Measurements from ENCODE around the gene DLG2. TPM values are rescaled to one million over a fixed set of nuclear protein-coding genes. Genes with fewer than 3 reads are reported as not detected.
"Not testable (repeated sequence)": the region's sequence is repeated elsewhere in the genome, so short reads cannot be mapped to it uniquely, and the experiment has no call there.

The DLG2 gene
- polyA plus RNA-seq (2014; cell fraction: cytosol; rRNA removed): 0.59 and 1.3 TPM in 2 replicates
- 1.3 and 6.0 TPM in 2 replicates for polyA plus RNA-seq (2014; cell fraction: nucleus; rRNA removed)

DNA sequence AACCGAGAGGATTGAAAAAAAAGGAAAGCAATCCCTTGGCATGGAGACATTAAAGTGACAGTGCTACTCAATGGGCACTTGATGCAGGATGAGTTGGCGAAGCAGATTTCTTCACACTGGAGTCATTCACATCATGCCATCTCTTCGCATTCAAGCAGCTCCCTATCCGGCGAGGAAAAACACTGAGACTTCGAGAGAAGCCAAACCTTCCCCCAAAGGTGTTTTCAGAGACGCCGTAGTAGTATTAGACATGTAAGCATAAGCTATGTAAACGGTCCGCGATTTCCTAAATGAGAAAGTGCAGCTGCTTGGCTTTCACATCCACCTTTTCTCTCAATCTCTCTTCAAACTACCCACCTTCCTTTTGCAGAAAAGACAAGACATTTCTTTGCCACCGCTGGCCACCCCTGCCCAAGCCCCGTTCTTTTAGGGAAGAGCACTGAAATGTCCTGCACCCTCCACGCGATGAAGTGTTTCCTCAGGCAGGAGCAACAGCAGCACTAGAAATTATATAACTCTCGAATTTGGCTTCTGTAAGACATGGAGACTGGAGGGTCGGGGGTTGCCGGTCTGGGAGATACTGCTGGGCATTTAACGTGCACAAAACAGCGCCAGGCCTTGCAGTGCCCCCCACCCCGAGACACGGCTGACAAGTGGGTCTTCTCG, at the start of gene DLG2:
DLG2 (minus strand) TSS at position 13 of the 666 bp plus-strand sequence.
- peak; percentile 32 for DNase-seq (ENCODE audit: low spot score)

DNA sequence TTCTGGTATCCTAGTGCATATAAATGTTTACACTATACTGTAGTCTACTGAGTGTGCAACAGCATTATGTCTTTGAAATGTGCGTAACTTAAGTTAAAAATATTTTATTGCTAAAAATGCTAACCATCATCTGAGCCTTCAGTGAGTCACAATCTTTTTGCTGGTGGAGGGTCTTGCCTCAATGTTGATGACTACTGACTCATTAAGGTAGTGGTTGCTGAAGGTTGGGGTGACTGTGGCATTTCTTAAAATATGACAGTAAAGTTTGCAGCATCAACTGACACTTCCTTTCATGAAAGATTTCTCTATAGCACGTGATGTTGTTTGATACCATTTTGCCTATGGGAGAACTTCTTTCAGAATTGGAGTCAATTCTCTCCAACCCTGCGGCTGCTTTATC, 46.2 kb upstream of the DLG2 start:
- DNase-seq (ENCODE audit: low spot score): no peak

DNA sequence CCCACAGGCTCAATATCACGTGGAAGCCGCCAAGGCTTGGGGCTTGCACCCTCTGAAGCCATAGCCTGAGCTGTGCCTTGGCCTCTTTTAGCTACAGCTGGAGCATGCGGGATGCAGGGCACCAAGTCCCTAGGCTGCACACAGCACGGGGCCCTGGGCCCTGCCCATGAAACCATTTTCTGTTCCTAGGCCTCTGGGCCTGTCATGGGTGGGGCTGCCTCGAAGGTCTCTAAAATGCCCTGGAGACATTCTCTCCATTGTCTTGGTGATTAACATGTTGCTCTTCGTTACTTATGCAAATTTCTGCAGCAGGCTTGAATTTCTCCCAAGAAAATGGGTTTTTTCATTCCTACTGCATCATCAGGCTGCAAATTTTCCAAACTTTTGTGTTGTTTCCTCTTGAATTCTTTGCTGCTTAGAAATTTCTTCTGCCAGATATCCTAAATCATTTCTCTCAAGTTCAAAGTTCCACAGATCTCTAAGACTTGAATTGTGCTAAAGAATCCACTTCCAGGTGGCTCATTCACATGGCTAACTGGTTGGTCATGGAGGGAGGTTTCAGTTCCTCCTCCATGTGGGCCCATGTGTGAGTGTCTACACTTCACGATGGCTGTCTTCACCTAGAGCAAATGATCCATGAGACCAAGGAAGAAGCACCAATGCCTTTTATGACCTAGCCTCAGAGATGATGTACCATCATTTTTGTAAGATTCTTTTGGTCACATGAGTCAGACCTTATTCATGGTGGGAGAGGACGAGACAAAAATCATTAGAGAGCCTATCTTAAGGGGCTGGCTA, 45.2 kb upstream of the DLG2 start:
- DNase-seq (ENCODE audit: low spot score): no peak

DNA sequence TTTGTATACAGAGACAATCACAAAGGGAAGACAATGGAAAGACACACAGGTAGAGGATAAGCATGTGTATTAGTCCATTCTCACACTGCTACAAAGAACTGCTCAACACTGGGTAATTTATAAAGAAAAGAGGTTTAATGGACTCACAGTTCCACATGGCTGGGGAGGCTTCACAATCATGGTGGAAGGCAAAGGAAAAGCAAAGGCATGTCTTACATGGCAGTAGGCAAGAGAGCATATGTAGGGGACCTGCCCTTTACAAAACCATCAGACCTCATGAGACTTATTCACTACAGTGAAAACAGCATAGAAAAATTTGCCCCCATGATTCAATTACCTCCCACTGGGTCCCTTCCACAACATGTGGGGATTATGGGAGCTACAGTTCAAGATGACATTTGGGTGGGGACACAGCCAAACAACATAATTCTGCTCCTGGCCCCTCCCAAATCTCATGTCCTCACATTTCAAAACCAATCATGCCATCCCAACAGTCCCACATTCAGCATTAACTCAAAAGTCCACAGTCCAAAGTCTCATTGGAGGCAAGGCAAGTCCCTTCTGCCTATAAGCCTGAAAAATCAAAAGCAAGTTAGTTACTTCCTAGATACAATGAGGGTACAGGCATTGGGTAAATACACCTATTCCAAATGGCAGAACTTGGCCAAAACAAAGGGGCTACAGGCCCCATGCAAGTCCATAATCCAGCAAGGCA, 44.0 kb upstream of the DLG2 start:
- not testable (repeated sequence) for DNase-seq (ENCODE audit: low spot score)

DNA sequence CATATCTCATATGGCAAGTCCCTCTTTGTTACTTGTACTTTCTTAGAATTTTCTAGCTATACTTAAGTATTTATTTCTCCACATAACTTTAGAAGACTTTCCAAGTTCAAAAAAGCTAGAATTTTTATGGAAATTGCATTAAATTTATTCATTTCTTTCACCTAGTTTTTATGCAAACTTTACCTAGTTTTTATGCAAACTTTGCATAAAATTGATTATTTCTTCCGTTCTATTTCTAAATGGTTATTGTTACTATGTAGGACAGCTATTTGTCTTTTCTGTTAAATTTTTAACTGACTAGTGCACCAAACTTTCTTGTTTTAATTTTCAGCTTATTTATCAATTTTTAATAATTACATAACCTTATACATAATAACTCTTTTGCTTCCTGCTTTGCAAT, 41.0 kb upstream of the DLG2 start:
- DNase-seq (ENCODE audit: low spot score): no peak

DNA sequence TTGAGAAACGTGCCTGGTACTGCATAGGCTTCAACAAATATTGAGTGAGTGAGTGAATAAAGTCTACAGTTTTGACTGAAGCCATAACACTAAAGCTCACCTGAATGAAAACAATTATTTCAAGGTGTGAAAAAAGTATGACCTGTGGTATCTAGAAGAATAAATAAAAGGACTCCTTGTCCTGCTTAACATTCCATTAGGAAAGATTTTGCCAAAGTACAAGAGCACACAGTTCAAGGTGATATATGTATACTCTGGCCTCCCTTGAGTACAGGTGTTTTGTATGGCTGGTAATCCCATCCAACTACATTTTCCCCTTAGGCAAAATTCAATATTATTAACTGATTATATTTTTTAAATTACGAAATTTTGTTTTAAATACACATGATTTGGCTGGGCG, 39.5 kb upstream of the DLG2 start:
- no peak for DNase-seq (ENCODE audit: low spot score)

DNA sequence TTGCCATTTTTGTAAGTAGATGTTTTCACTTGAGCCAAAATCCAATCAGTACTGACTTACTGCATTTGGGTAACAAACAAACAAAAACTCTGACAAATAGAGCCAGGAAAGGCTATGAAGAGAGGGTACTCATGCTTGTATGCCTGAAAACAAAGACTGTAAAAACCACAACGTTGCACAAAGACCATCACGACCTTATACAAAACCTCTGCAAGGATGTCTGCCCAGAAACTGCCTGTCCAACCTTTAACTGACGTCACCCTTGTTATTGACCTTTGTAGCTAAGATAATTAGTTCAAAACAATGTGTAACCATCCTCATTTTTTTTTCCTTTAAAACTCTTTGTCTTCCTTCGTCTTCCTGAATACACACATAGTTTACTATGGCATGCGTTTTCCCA, 38.6 kb upstream of the DLG2 start:
- DNase-seq (ENCODE audit: low spot score): no peak

DNA sequence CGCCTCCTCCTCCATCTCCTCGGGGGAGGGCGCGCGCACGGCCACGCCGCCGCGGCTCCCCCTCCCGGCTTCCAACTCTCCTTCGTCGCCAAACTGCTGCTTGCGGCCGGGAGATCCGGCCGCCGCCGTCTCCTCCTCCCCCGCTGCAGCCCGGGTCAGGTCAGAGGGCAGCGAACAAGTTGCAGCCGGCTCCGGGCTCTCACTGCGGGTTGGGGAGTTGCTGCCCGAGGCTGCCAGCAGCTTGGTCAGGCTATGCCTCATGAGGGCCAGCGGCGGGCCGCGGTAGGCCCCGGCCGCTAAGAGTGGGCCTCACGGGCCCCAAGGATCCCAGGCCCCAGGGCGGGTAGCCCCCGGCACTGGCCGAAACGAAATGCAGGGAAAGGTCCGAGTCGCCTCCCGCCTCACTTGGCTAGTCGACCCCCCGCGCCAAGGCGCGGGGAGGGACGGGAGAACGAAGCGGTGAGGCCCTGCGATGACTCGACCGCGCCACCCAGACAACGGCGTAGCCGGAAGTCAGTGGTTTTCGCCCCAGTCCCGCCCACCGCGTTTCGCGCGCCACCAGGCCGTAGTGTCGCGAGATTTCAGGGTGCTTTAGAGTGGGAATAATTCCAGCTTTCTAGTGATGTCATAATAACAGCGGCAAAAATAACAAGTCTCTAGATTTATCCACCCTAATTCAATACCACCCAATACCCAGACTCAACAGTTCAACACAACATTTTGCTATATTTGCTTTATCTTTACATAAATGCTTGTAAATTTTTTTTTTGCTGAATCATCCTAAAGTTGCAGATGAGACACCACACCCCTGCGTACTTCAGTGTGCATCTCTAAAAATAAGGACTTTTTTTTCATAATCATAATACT, 37.7 kb upstream of the DLG2 start, which contains the start of gene CREBZF:
CREBZF (minus strand) TSS at position 515 of the 867 bp plus-strand sequence; CDS start at position 261, 254 bp downstream.
- peak; percentile 95 for DNase-seq (ENCODE audit: low spot score)

DNA sequence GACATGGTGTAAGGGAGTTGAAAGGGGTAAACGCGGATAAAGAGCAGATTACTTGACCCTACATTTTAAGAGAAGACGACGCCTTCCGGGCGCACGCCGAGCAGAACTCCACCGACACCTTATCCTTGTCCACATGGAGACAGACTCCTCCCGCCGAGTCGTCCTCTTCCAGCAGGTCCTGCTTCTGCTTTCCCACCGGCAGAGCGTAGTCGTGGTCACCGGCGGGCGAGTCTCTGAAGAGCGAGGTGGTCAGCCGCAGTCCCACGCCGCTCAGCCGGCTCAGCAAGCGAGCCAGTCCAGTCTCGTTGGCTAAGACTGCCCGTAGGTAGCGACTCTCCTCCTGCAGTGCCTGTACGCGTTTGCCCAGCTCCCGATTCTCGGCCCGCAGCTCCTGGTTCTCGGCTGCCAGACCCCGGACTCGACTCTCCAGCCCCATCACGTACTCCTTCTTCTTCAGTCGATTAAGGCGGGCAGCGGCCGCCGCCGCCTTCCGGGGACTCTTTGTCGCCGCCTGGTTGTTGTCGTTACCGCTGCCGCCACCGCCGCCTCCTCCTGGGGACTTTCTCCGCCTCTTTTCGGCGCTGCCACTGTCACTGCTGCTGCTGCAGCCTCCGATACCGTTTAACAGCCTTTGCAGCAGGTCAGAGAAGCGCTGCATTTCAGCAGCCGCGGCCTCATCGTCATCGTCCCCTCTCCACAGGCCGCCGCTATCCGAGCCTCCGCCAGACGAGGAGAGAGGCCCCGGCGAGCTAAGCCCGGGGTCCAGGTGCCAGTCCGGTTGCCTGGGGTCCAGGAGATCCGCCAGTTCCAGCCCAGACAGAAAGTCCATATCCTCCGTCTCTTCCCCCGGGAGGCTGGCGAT, 36.8 kb upstream of the DLG2 start:
- DNase-seq (ENCODE audit: low spot score): peak; percentile 78

DNA sequence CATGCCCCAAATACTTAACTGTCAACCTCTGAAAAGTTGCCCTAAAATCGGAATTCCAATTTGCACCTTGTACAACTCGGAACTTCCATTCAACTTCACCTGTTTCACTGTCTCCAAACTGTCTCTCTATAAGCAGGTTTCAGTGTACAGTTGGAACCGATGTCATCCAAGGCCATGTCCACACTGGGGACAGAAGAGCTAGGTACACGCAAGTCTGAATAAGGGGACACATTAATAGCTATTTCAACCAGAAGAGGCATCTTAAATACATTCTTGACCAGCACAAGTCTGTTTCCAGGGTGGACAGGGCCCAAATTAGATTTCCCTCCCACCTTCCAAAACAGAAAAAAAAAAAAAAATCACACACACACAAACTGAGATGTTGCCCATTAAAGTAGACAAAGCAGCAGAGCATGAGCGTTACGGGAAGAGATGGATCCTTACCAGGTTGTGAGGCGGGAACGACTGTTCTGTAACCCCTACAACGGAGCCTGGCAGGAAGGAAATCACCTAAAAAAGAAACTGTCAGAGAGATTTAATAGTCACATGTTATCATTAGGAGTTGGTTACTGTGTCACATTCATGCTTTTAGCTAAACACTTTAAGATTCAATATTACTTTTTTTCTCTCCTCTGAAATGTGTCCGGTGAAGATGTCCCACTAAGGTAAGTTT, 36.1 kb upstream of the DLG2 start:
- no peak for DNase-seq (ENCODE audit: low spot score)

DNA sequence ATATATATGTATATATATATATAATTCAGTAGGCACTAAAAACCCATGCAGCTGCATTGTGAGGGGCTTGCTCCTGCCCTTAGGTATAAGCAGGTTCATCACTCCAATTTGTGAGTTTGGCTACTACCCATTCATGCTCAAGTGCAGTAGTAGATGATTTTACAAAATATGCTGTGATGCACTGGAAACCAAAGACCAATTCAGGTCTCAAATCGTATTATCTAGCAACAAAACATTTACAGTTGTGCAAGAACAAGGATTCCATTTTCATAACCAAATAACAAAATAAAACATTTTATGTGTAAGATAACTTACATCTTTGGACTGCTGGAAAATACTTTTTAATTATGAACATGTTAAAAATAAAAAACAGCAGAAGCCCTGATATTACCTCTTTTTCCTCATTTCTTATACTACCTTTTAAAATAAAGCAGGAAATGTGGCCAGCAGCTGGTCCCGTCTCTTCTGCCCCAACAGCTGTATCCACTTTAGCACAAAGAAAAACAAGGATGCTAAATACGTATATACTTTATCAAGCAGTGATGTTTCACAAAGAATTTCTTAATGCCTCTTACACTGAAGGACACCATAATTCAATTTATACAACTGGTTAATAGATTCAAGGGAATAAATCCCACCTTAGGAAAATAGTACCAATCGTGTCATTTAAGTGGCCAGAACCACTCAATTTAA, 35.0 kb upstream of the DLG2 start:
- DNase-seq (ENCODE audit: low spot score): no peak

DNA sequence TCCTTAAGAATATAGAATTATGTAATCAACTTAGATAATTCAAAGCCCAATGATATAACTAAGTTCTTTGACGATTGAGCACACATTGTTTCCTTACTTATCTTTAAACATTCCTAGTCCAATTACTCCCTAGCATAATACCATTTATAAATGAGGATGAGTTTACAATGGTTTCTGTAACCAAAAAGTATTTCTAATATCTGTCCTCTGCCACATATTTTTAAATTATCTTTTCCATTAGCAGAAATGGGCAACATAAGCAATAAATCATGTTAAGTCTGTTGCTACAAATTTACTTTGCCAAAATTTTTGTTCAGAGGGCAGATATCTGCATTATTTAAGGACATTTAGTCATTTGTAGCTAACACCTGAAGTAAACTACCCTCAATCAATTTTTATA, 31.0 kb upstream of the DLG2 start:
- DNase-seq (ENCODE audit: low spot score): no peak

DNA sequence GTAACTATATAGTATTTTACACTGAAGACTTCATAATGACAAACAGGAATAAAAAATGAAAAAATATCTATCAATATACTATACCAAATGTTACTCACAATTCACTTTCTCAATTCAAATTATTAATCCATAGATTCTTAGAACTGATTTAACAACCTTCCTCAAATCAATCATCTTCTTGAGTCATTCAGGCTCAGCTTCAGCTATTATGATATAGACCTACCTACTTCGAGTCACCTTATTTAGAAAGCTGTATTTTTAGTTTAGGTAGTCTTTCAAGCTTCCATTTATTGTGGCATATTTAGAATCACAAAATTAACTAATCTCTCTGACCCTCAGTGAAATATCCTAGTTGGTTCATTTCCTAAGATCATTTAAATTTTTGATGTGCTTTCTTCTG, 29.6 kb upstream of the DLG2 start:
- DNase-seq (ENCODE audit: low spot score): no peak

DNA sequence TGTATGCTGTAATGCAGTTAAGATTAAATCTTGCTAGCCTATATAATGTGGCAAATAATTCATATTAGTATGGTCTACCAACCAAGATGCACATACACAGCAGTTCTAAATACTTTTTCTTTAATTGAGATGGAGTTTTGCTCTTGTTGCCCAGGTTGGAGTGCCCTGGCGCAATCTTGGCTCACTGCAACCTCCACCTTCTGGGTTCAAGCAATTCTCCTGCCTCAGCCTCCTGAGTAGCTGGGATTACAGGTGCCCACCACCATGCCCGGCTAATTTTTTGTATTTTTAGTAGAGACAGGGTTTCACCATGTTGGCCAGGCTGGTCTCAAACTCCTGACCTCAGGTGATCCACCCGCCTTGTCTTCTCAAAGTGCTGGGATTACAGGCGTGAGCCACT, 27.2 kb upstream of the DLG2 start:
- DNase-seq (ENCODE audit: low spot score): not testable (repeated sequence)

DNA sequence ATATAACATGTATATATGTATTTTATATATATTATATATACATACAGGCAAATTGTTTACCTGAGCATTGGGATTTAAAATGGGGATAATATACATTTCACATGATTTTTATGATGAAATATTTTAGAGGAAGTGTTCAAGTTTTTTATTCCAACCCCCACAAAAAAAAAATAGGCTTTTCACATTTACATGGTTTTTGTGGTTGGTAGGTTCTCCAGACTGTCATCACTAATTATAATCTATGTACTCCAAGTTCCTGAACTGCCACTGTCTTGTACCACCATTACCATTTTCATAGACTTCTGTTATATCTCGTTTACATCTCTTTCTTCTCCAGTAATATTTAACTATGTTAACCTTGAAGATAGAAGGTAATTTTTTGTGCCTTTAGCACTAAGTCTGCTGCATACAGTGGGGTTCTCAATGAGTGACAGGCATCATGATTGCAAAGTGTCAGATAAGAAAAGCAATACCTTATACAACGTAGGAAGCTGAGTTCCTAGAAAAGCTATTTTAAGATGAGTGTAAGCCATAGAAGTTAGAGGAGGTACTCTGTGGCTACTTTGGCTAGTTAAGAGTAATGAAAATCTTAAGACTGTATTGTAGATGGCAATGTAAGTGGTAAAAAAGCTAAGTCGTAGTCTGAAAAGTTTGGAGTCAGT, 25.8 kb upstream of the DLG2 start:
- DNase-seq (ENCODE audit: low spot score): no peak

DNA sequence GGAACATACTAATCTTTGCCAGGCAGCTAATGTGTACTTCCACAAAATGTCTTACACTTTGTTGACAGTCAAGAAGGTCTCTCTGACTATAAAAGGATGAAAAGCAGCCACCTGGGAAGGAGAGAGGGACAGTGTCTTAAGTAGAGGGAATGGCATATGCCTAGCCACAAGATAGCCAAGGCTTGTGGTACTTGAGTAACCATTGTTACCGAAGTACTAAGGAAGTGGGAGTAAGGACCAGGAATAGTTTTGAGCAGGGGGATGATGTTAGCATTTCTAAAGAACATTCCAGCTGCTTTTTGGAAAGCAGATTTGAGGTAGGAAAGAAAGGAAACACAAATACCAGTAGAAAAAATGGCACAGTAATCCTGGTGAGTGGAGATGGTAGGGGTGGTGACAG, 24.0 kb upstream of the DLG2 start:
- no peak for DNase-seq (ENCODE audit: low spot score)

DNA sequence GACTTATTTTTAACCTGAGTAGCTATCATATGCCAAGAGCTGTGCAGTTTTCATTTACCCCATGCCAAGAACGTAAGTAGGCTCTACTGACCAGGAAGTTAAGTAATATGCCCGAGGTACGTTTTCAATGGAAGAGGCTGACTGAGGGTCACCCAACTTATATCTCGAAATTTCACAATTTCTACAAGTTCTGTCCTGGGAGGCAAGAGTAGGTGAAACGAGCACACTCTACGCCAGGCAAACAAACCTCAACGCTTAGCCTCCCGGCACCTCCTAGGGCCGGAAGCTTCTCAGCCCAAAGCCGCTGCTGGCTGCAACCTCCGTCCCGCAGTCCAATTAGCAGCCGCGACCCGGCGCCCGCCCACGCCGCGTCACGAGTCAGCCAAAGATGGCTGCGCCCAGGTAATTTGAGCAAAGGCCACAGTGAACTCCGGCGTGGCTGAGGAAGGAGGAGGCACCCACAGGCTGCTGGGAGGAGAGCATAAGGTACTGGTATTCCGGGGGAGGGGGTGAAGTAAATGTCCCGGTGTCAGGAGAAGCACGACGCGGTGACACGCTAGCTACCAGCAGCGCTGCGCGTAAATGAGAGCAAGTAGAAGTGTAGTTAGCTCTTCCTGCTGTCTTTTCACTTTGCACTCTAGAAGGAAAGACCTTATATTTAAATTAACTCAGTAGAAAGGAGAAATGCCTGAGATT, 20.6 kb upstream of the DLG2 start, which contains the start of gene TMEM126A:
TMEM126A (plus strand) TSS at position 364 of the 696 bp plus-strand sequence. CDS start 2,289 bp downstream, outside the sequence.
- DNase-seq (ENCODE audit: low spot score): peak; percentile 91

DNA sequence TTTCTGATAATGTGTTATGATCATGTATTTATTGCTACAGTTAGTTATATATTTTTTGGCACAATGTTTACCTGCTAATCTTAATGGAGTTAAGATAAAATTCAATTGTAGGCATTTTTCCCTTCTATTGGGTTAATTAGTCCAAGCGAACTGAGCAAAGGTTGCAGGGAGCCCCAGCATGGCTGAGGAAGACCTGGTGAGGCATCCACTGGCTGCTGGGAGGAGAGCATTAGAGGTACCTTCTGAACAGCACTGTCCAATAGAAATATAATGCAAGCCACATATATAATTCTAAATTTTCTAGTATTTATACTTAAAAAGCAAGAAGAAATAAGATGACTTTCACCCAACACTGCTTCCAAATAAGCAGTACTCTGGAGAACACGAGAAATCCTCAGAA, 19.9 kb upstream of the DLG2 start:
- DNase-seq (ENCODE audit: low spot score): no peak

All from SK-N-DZ (cell line).